A673 (cell line): ENCODE measurements around the gene OLIG1. TPM values are rescaled to one million over a fixed set of nuclear protein-coding genes. Genes with fewer than 3 reads are reported as not detected.

ENCODE experiments used
- BruUV-seq: library from RNA; stranded (reverse); fragments of 400-500 nt; replicated peaks from 2 replicates; lab custom pipeline; 2021; lab: Mats Ljungman, UMichigan
- CTCF ChIA-PET: fragments of 300-600 bp; sonication (Branson Sonifier 250); formaldehyde crosslinking; loops from one replicate; lab custom pipeline; 2022; ENCODE audit warnings: antibody characterized with exemption; lab: Charles Lee
- POLR2A ChIA-PET: fragments of 300-600 bp; sonication (Branson Sonifier 250); formaldehyde crosslinking; loops from one replicate; lab custom pipeline; 2022; ENCODE audit warnings: antibody characterized with exemption; ENCODE audit not compliant: low non-redundant PET; lab: Charles Lee
- DNase-seq: peaks from one replicate; pipeline ENCODE4 v3.0.0-alpha.2; 2015; ENCODE audit warnings: low spot score
- H3K27ac ChIP-seq: fragments of 200-600 bp; sonication (generic); 2 replicates; pipeline ENCODE4 v1.5.1; 2016; ENCODE audit warnings: mixed run types, low read depth, mild to moderate bottlenecking, mixed read lengths, antibody characterized with exemption, low read length; ENCODE audit not compliant: poor library complexity, severe bottlenecking
- H3K27me3 ChIP-seq: fragments of 200-600 bp; sonication (generic); replicated peaks from 2 replicates; pipeline ENCODE4 v1.6.1; 2017; ENCODE audit warnings: mixed run types, low read depth, mild to moderate bottlenecking, mixed read lengths, antibody characterized with exemption, low read length; ENCODE audit not compliant: insufficient read depth, poor library complexity
- H3K36me3 ChIP-seq: fragments of 200-600 bp; sonication (generic); 2 replicates; pipeline ENCODE4 v1.6.1; 2016; ENCODE audit warnings: mixed run types, mild to moderate bottlenecking, mixed read lengths, antibody characterized with exemption, low read length; ENCODE audit not compliant: insufficient read depth, poor library complexity, severe bottlenecking
- H3K4me1 ChIP-seq: fragments of 200-600 bp; sonication (generic); 2 replicates; pipeline ENCODE4 v1.6.1; 2017; ENCODE audit warnings: mixed run types, mild to moderate bottlenecking, mixed read lengths, antibody characterized with exemption, low read length; ENCODE audit not compliant: insufficient read depth, poor library complexity, severe bottlenecking
- H3K4me3 ChIP-seq: fragments of 200-600 bp; sonication (generic); 2 replicates; pipeline ENCODE4 v1.5.1; 2016; ENCODE audit warnings: low read depth, mixed run types, mild to moderate bottlenecking, mixed read lengths, low read length; ENCODE audit not compliant: poor library complexity, severe bottlenecking
- H3K9me3 ChIP-seq: fragments of 200-600 bp; sonication (generic); 2 replicates; pipeline ENCODE4 v1.6.1; 2016; ENCODE audit warnings: mixed run types, low read depth, mild to moderate bottlenecking, mixed read lengths, antibody characterized with exemption, low read length; ENCODE audit not compliant: poor library complexity, severe bottlenecking
- EZH2 ChIP-seq: fragments of 200-600 bp; sonication (generic); IDR thresholded peaks from 2 replicates; pipeline ENCODE4 v1.6.1; 2017; ENCODE audit warnings: borderline replicate concordance, low read depth, mild to moderate bottlenecking, mixed read lengths, antibody characterized with exemption, low read length; ENCODE audit not compliant: poor library complexity, severe bottlenecking
- intact Hi-C: fragments of 100-400 bp; cut with micrococcal nuclease; formaldehyde crosslinking; loops from one replicate; pipeline ENCODE4 v1.10.0; 2022; ENCODE audit not compliant: unreplicated experiment
- total RNA-seq: library from RNA; stranded (reverse); gene quantifications from 2 replicates; pipeline ENCODE4 v1.2.3, GENCODE V29; 2021
- TF ChIP-seq, protein P1 (sequence below): fragments of 300-800, 200-600 bp; sonication (generic); conservative IDR thresholded peaks from 2 replicates; pipeline ENCODE4 v1.5.1; 2017; ENCODE audit warnings: low read depth, mild to moderate bottlenecking, antibody characterized with exemption, low read length, moderate library complexity, mixed read lengths

OLIG1 gene
- total RNA-seq, 1 experiment from 2014 or later: not detected

DNA sequence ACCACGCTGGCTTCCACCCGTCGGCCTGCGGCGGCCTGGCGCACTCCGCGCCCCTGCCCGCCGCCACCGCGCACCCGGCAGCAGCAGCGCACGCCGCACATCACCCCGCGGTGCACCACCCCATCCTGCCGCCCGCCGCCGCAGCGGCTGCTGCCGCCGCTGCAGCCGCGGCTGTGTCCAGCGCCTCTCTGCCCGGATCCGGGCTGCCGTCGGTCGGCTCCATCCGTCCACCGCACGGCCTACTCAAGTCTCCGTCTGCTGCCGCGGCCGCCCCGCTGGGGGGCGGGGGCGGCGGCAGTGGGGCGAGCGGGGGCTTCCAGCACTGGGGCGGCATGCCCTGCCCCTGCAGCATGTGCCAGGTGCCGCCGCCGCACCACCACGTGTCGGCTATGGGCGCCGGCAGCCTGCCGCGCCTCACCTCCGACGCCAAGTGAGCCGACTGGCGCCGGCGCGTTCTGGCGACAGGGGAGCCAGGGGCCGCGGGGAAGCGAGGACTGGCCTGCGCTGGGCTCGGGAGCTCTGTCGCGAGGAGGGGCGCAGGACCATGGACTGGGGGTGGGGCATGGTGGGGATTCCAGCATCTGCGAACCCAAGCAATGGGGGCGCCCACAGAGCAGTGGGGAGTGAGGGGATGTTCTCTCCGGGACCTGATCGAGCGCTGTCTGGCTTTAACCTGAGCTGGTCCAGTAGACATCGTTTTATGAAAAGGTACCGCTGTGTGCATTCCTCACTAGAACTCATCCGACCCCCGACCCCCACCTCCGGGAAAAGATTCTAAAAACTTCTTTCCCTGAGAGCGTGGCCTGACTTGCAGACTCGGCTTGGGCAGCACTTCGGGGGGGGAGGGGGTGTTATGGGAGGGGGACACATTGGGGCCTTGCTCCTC is 42.3 kb upstream of the OLIG1 start:
- intact Hi-C loops: no loop called here
- Histone ChIP-seq H3K4me3 (no peak overlapping the region), H3K27ac (no peak overlapping the region), H3K9me3 (no peaks in the 10 kb centered on the region), H3K4me1 (no peaks in the 10 kb centered on the region), H3K27me3 (peaks cover 100% of the 10 kb centered on the region), H3K36me3 (no peaks in the 10 kb centered on the region)
- peak; percentile 23 for TF ChIP-seq EZH2
- TF ChIP-seq, protein P1, sequence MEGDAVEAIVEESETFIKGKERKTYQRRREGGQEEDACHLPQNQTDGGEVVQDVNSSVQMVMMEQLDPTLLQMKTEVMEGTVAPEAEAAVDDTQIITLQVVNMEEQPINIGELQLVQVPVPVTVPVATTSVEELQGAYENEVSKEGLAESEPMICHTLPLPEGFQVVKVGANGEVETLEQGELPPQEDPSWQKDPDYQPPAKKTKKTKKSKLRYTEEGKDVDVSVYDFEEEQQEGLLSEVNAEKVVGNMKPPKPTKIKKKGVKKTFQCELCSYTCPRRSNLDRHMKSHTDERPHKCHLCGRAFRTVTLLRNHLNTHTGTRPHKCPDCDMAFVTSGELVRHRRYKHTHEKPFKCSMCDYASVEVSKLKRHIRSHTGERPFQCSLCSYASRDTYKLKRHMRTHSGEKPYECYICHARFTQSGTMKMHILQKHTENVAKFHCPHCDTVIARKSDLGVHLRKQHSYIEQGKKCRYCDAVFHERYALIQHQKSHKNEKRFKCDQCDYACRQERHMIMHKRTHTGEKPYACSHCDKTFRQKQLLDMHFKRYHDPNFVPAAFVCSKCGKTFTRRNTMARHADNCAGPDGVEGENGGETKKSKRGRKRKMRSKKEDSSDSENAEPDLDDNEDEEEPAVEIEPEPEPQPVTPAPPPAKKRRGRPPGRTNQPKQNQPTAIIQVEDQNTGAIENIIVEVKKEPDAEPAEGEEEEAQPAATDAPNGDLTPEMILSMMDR: no peak
- BruUV-seq: no TSS peak
- no peak for DNase-seq
- POLR2A ChIA-PET: no interaction called here
- CTCF ChIA-PET: no interaction called here

DNA sequence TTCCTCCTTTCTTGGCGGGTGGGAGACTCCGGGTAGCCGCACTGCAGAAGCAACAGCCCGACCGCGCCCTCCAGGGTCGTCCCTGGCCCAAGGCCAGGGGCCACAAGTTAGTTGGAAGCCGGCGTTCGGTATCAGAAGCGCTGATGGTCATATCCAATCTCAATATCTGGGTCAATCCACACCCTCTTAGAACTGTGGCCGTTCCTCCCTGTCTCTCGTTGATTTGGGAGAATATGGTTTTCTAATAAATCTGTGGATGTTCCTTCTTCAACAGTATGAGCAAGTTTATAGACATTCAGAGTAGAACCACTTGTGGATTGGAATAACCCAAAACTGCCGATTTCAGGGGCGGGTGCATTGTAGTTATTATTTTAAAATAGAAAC is 41.7 kb upstream of the OLIG1 start:
- H3K36me3 ChIP-seq: no peaks in the 10 kb centered on the region
- H3K27me3 ChIP-seq: peaks cover 100% of the 10 kb centered on the region
- CTCF ChIA-PET: no interaction called here
- intact Hi-C loops: no loop called here
- TF ChIP-seq EZH2: no peak
- TF ChIP-seq, protein P1: no peak
- DNase-seq: no peak
- BruUV-seq: no TSS peak
- no peaks in the 10 kb centered on the region for H3K4me1 ChIP-seq
- POLR2A ChIA-PET: no interaction called here
- H3K9me3 ChIP-seq: no peaks in the 10 kb centered on the region
- H3K4me3 ChIP-seq: no peak overlapping the region
- no peak overlapping the region for H3K27ac ChIP-seq

DNA sequence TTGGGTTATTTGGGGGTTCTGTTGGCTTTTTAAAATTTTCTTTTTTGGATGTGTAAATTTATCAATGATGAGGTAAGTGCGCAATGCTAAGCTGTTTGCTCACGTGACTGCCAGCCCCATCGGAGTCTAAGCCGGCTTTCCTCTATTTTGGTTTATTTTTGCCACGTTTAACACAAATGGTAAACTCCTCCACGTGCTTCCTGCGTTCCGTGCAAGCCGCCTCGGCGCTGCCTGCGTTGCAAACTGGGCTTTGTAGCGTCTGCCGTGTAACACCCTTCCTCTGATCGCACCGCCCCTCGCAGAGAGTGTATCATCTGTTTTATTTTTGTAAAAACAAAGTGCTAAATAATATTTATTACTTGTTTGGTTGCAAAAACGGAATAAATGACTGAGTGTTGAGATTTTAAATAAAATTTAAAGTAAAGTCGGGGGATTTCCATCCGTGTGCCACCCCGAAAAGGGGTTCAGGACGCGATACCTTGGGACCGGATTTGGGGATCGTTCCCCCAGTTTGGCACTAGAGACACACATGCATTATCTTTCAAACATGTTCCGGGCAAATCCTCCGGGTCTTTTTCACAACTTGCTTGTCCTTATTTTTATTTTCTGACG is 41.1 kb upstream of the OLIG1 start:
- peak; percentile 71 for TF ChIP-seq EZH2
- TF ChIP-seq, protein P1: no peak
- ChIA-PET POLR2A (no interaction called here), CTCF (no interaction called here)
- DNase-seq: peak; percentile 33
- H3K4me3 ChIP-seq: no peak overlapping the region
- no peak overlapping the region for H3K27ac ChIP-seq
- intact Hi-C loops: no loop called here
- no TSS peak for BruUV-seq
- no peaks in the 10 kb centered on the region for H3K9me3 ChIP-seq
- peaks cover 100% of the 10 kb centered on the region for H3K27me3 ChIP-seq
- H3K4me1 ChIP-seq: no peaks in the 10 kb centered on the region
- no peaks in the 10 kb centered on the region for H3K36me3 ChIP-seq
